GM19043 (cell line): ENCODE measurements around the gene SP1.
"Not testable (repeated sequence)": the region's sequence is repeated elsewhere in the genome, so short reads cannot be mapped to it uniquely, and the experiment has no call there.

Source experiments
- ATAC-seq: cut with Tn5 transposase; IDR thresholded peaks from one replicate; pipeline ENCODE4 v1.9.1; 2021; ENCODE audit warnings: low read depth; ENCODE audit not compliant: unreplicated experiment

SP1 gene

DNA sequence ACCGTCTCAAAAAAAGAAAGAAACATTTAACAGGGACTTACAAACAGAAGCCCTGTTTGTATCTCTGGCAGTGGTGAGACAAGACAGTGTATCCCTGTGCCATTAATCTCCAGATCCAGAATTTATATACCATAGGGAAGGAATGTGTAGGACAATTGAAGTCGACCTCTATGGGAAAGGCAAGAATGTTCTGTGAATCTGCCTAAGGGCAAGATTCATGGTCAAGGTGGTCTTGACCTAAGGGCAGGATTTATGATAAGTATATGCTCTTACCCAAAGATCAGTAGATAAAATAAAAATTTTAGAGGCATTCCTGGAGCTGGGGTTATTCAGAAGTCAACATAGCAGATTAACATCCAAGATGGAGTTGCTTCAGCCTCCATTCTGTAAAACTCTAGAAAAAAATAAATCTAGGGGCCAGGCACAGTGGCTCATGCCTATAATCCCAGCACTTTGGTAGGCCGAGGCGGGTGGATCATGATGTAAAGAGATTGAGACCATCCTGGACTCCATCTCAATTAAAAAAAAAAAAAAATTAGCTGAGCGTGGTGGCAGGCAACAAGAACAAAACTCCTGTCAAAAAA is 21.0 kb upstream of the SP1 start:
- no peak for ATAC-seq

DNA sequence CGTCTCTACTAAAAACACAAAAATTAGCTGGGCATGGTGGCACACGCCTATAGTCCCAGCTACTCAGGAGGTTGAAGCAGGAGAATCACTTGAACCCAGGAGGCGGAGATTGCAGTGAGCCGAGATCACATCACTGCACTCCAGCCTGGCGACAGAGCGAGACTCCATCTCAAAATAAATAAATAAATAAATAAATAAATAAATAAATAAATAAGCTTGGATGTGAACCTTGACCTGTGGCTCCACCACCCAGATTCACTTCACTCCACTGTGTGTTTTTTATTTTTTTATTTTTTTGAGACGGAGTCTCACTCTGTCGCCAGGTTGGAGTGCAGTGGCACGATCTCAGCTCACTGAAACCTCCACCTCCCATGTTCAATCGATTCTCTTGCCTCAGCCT is 18.3 kb upstream of the SP1 start:
- not testable (repeated sequence) for ATAC-seq

DNA sequence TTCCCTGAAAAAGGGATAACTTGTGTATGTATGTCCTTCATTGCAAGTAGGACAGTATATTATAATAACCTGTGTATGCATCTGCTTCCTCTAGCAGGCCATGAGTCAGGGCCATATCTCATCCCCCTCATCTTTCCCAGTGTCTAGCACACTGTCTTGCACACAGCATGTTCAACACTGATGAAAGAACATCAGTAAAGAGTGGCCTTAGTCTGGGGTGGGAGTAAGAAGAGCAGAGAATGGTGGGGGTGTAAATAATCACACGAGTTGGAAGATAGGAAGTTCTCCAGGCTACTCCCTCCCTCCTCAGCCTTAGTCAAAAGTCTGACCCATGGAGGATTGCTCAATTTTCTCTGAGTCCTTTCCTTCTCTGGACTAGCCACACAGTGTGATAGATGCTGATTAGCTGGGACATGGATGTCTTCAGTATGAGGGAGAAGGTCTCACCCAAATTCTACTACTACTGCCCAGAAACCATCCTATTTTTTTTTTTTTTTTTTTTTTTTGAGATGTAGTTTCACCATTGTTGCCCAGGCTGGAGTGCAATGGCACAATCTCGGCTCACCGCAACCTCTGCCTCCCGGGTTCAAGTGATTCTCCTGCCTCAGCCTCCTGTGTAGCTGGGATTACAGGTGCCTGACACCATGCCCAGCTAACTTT is 14.6 kb upstream of the SP1 start:
- no peak for ATAC-seq

GRCh38 chr12:53373554-53374133 is 6.3 kb upstream of the SP1 start:
- ATAC-seq, result not testable (repeated sequence)

- ATAC-seq, result not testable (repeated sequence)
Measured at GRCh38 chr12:53374277-53374676, 5.7 kb upstream of the SP1 start.

- no peak for ATAC-seq
Measured at GRCh38 chr12:53376747-53377146, 3.2 kb upstream of the SP1 start.

- no peak for ATAC-seq
Measured at GRCh38 chr12:53378222-53378621, 1.8 kb upstream of the SP1 start.

GRCh38 chr12:53378724-53379388 is 1.1 kb upstream of the SP1 start:
- no peak for ATAC-seq

GRCh38 chr12:53379389-53380103 is 430 bp upstream of the SP1 start:
- ATAC-seq, result peak; percentile 60

DNA sequence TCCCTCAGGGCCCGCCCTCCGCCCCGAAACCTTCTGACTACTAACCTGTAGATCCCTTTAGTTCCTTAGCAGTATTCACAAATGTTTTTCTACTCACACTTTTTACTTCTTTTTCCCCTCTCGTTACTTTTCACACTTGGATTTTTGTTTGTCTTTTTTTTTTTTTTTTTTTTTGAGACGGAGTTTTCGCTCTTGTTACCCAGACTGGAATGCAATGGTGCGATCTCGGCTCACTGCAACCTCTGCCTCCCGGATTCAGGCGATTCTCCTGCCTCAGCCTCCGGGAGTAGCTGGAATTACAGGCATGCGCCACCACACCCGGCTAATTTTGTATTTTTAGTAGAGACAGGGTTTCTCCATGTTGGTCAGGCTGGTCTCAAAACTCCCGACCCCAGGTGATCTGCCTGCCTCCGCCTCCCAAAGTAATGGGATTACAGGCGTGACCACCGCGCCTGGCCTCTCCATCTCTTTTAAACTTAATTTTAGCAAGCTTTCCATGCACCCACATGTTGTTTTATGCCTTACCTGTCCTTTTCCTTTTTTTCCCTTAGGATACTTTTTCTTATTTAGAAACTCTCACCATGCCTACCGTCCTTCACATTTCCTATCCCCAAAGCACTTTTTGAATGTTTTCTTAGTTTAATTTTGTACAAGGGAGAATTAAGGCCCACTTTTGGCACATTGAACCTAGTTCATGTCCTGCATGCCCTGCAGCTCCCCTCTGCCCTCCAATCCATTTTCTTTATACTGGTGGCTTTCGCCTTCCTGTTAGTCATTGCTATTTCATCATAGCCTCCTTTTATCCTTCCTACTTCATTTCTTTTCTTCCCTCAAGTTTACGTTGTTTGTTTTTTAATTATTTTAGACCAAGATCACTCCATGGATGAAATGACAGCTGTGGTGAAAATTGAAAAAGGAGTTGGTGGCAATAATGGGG is 1.1 kb downstream of the SP1 start:
- no peak for ATAC-seq

DNA sequence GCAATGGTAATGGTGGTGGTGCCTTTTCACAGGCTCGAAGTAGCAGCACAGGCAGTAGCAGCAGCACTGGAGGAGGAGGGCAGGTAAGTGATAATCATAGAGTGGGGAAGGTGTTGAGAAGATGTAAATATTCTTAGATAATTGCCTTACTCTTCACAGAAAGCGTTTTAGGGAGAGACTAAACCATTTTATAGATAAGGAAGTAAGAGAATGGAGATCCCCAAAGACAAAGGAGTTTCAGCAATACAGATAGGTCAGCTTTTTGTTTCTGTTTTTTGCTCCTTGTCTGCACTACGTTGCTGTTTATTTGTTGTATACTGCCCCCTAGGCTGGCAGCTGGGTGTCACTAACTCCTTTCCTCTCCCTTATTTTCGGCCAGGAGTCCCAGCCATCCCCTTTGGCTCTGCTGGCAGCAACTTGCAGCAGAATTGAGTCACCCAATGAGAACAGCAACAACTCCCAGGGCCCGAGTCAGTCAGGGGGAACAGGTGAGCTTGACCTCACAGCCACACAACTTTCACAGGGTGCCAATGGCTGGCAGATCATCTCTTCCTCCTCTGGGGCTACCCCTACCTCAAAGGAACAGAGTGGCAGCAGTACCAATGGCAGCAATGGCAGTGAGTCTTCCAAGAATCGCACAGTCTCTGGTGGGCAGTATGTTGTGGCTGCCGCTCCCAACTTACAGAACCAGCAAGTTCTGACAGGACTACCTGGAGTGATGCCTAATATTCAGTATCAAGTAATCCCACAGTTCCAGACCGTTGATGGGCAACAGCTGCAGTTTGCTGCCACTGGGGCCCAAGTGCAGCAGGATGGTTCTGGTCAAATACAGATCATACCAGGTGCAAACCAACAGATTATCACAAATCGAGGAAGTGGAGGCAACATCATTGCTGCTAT is 2.0 kb downstream of the SP1 start:
- no peak for ATAC-seq

GRCh38 chr12:53383258-53383657 is 3.3 kb downstream of the SP1 start:
- ATAC-seq, result no peak

- ATAC-seq, result not testable (repeated sequence)
Measured at GRCh38 chr12:53386381-53386780, 6.4 kb downstream of the SP1 start.

DNA sequence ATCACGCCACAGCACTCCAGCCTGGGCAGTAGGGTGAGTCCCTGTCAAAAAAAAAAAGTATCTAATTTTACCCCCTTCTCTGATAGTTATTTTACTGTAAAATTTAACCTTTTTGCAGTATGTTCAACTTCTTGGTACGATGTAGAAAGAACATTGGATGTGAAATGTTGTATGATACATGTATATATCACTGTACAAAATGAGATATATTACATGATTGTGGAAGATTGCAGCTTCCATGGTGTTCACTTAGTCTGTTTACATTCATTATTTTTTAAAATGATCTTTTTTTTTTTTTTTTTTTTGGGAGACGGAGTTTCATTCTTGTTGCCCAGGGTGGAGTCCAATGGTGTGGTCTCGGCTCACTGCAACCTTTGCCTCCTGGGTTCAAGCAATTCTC is 9.0 kb downstream of the SP1 start:
- ATAC-seq, result no peak

DNA sequence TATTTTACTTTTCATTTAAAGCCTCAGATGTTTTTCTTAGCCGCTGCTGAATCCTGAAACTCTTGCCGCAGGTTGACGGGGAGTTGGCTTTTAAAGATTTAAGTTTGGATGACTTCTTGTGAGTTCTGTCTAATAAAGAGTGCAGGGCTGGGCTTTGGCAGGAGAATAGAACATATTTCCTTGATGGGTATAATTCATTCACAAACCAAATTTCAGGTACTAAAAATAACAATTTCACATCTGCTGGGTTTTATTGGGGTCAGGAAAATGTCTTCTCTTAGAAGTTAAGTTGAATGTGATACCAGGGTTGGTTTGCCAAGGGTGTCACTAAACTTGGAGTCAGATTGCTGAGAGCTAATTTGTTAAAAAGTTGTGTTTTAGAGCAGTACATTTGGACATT is 9.7 kb downstream of the SP1 start:
- ATAC-seq, result no peak

- no peak for ATAC-seq
Measured at GRCh38 chr12:53391724-53392123, 11.7 kb downstream of the SP1 start.

DNA sequence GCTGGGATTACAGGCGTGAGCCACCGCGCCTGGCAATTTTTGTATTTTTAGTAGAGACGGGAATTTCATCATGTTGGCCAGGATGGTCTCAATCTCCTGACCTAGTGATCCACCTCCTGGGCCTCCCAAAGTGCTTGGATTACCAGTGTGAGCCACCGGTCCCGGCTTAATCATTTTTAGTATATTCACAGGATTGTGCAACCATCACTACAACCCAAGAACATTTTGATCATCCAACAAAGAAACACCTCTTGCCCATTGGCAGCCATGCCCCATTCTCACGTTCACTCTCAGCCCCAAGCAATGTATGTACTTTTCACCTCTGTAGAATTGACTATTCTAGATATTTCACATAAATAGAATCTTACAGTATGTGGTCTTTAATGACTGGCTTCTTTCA is 19.9 kb downstream of the SP1 start:
- no peak for ATAC-seq

- ATAC-seq, result not testable (repeated sequence)
Measured at GRCh38 chr12:53402351-53402750, 22.4 kb downstream of the SP1 start.

DNA sequence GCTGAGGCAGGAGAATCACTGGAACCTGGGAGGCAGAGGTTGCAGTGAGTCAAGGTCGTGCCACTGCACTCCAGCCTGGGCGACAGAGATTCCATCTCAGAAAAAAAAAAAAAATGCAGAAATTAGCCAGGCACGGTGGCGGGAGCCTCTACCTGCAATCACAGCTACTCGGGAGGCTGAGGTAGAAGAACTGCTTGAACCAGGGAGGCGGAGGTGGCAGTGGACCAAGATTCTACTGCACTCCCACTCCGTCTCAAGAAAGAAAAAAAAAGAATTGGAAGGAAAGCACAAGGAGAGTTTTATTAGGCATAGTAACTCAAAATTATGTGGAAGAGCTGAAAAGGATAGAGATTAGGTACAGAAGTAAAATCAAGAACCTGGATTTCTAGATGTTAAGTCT is 22.9 kb downstream of the SP1 start:
- ATAC-seq, result no peak
